Uterus (tissue), 2 donors: ENCODE results near the gene POLR3G.

Source experiments
- CTCF ChIP-seq, 4 experiments: fragments of 200-600 bp in 2 of 4; fragments of 450-650 bp in 2 of 4; sonication (generic) in 2 of 4; IDR thresholded peaks; one replicate each; pipeline ENCODE4 v1.5.1; 2016 to 2019; ENCODE audit warnings: antibody characterized with exemption in 4 of 4, mild to moderate bottlenecking in 2 of 4, moderate library complexity in 1 of 4
- POLR2A ChIP-seq, 2 donors: fragments of 450-650 bp; IDR thresholded peaks; one replicate each; pipeline ENCODE4 v1.6.1; 2016; ENCODE audit warnings: antibody characterized with exemption in 2 of 2, mild to moderate bottlenecking in 1 of 2, moderate library complexity in 1 of 2

GRCh38 chr5:90547072-90547536, 72.4 kb downstream of the POLR3G start:
- TF ChIP-seq CTCF (IDR thresholded peaks at IDR 0.05), result no peak
- TF ChIP-seq POLR2A (IDR thresholded peaks at IDR 0.05), result no peak
